ENCODE measurements around the gene ALDH3A2.

GRCh38 chr17:19716108-19717030 lies 67.8 kb downstream of the ALDH3A2 start, which contains the start of gene SLC47A2:
- TF ChIP-seq POLR2A (IDR thresholded peaks at IDR 0.05; ENCODE audit: low read length), result no peak
- TF ChIP-seq GATA1 (IDR thresholded peaks at IDR 0.05; ENCODE audit: low read depth, low read length), result no peak
